GM18517 (cell line): ENCODE measurements around the gene P2RX1.

Experiments used
- ATAC-seq: cut with Tn5 transposase; IDR thresholded peaks from one replicate; pipeline ENCODE4 v1.9.1; 2021; ENCODE audit warnings: mild to moderate bottlenecking, moderate library complexity; ENCODE audit not compliant: unreplicated experiment

P2RX1 gene

DNA sequence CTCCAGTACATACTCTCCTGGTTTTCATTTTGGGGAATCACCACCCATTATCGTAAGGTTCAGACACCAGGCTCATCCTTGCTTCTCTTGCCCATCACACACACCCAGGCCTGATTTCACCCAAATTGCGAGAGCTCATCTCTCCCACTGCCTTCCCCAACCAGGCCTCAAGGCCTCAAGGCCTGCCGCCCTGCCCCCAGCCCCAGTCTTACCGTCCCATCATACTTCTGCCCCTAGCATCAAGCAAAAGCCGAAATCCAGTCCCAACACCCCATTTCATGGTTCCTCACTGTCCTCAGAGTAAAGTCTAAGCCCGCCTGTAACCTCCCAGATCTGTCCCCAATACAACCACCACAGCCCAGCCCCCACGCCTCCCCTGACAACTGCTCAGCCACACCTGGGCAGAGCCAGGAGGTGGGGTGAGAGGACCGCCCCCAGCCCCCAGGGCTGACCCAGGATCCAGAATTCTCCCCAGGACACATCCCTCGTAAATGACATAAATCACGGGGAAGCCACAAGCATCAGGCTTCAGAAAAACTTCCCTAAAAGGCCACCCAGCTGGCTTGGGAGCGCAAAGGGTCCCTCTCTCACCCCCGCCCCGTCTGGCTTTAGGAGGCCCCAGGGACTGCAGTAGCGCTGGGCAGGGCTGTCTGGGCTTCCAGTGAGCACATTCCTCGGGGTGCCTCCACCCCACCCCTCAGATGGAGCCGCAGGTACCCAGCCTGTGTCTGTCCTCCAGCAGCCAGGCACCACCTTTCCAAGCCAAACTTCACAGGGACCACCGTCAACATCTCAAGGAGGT, 9.6 kb upstream of the P2RX1 start:
- no peak for ATAC-seq

GRCh38 chr17:3924512-3925350, 8.5 kb upstream of the P2RX1 start:
- no peak for ATAC-seq

GRCh38 chr17:3923466-3924190, 7.4 kb upstream of the P2RX1 start:
- no peak for ATAC-seq

DNA sequence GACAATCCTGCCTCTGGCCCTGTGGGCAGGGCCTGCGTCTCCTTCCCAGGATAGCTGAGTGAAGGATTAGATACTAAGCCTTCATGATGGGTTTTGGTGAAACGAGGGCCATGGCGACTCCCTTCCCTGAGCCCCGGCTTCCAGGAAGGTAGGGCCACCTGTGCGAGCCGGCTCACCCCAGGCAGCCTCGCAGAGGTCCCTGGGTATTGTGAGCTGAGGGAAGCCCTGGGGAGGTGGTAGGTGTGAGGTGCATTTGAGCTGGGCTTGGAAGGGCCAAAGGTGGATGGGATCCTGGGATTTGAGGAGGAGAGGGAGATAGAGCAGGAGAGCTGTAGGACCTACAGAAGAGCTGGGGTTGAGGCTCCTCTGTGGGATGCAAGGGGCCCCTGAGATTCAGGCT, 6.5 kb upstream of the P2RX1 start:
- ATAC-seq: no peak

DNA sequence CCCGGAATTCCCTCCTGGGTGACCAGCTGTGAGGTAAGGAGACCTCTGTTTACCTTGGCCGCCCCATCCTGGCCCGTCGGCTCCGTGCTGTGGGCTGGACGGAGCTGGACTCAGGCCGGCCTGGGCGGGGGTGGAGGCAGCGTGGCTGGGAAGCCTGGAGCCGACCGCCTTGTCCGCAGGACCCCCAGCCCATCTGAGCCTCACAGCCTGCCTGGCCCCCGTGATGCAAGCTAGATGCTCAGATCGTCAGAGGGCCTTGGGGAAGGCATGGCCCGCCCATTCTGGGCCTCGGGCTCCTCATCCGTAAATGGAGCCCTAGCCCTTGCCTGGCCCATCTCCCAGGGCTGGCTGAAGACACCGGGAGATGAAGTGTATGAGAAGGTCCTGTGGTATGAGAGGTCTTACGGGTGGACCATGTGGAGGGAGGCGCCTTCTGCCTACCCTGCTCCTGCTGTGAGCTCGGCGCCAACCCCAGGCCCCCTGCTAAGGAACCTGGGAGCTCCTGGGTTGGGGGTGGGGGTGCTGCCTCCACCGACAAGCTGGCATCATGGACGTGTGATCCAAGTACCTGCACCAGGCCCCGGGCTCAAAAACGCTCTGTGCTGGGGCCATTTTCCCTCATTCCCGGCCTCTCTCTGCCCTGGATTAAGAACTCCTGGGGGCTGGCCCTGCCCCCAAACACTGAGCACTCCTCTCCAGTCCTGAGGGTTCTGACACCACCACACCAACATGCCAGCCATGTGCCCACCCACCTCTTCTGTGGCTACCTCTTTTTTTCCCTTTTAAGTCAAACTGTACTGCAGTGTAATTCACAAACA, 5.4 kb upstream of the P2RX1 start:
- ATAC-seq: no peak

GRCh38 chr17:3921006-3921405, 4.7 kb upstream of the P2RX1 start:
- no peak for ATAC-seq

DNA sequence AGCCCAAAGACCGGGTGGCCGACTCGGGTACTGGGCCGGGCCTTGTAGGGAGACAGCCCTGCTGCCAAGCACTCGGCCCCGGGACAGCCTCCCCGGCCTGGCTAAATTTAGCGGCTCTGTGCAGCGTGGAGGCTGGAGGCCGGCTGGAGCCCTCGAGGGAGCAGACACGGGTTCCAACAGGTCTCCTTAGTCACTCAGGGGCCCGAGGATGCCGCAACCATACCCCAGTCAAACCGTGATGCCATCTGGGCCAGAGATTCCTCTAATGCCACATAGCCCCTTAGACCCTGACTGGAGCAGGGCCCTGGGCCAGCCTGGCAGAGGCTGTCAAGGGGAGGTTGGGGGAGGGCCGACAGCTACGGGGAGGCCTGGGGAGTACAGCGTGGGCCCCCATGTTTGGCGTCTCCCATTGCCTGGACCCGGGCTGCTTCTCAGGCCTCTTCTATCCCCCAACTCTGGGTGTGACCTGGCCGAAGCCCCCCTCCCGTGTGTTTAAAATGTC, 2.9 kb upstream of the P2RX1 start:
- ATAC-seq: no peak

GRCh38 chr17:3918372-3919122, 2.3 kb upstream of the P2RX1 start:
- ATAC-seq: no peak

- ATAC-seq: no peak
These were observed 1.2 kb upstream of the P2RX1 start for GRCh38 chr17:3917391-3917931.

DNA sequence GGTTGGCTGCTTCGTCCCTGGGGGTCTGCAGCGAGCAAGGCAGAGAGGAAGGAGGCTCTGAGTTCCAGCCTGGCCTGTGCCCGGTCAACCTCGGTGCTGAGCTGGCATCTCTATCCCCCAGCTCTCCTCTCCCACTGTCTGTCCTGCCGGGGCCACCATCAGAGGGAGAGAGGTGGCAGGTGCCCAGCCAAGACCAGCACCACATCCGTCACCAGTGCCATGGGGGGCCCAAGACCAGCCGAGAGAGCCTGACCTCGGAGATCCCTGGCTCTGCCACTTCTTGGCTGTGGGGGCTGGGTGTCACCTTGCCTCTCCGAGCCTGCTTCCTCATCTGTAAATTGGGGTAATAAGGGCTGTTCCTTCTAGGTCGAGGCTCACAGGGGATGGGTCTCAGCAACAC, 560 bp upstream of the P2RX1 start:
- ATAC-seq: no peak

DNA sequence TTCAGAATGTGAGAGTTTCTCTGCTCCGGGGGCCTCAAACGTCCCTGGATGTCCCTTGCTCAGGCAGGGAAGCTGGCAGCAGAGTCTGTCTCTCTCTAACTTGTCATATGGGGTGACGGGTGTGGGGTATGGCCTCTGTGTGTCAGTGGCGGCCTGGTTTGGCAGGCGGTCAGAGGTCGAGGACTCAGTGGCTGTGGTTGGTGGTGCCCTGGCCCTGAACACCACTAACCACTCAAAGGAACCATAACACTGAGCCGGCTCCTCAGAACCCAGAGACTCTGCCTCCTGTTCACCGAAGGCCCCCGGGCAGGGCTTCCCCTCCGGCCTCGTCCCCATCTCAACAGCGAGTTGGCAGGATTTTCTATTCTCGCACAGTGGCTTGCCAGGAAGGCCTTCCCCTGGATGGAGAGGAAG, 677 bp downstream of the P2RX1 start:
- no peak for ATAC-seq

- peak; percentile 51 for ATAC-seq
These were observed 2.0 kb downstream of the P2RX1 start for GRCh38 chr17:3914312-3914670.

- ATAC-seq: peak; percentile 51
These were observed 2.5 kb downstream of the P2RX1 start for GRCh38 chr17:3913531-3914311.

- ATAC-seq: no peak
These were observed 3.4 kb downstream of the P2RX1 start for GRCh38 chr17:3912827-3913226.

- peak; percentile 57 for ATAC-seq
These were observed 4.8 kb downstream of the P2RX1 start for GRCh38 chr17:3911271-3912053.

DNA sequence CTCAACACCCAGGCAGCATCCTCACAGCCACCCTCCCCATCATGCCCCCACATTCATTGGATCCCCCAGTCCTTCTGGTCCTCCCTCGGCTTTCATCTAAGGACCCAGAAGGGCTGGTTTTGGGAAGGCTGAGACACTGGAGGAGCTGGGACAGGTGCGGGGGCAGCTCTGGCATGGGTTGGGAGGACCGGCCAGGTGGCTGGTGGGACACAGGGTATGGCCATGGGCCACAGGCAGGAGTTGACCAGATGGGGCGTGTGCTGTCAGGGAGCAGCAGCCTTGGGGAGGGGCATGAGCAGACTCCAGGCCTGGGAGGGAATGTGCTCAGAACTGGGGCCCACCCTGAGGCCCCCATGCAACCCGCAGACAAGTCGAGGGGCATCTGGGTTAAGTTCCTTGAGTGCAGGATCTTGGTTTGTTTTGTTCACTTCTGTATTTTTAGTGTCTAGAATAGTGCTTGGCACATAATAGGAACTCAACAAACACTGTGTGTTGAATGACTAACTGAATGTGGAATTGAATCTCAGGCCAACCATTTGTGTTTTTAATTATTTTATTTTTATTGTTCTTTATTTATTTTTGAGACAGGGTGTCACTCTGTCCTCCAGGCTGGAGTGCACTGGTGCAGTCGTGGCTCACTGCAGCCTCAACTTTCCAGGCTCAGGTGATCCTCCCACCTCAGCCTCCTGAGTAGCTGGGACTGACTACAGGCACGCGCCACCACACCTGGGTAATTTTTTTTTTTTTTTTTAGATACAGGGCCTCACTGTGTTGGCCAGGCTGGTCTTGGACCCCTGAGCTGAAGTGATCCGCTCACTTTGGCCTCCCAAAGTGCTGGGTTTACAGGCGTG, 5.6 kb downstream of the P2RX1 start:
- ATAC-seq: no peak

- no peak for ATAC-seq
These were observed 7.0 kb downstream of the P2RX1 start for GRCh38 chr17:3909257-3909656.
